Measurements from ENCODE around the gene ZNF850.
A peak's percentile ranks its signal among the peaks of the same experiment; 100 is the strongest.

The ZNF850 gene

GRCh38 chr19:36687214-36688056 lies 85.2 kb downstream of the ZNF850 start, which contains the start of gene ZNF567:
TSS of gene ZNF567 (plus strand) at chr19:36687612. CDS start at chr19:36694868, 7,256 bp downstream.
- DNase-seq: peak; percentile 93 to 96

- DNase-seq: peak; percentile 33 to 40
These were observed 86.0 kb downstream of the ZNF850 start for GRCh38 chr19:36686365-36687213.

- DNase-seq: peak; percentile 10 to 14
These were observed 86.8 kb downstream of the ZNF850 start for GRCh38 chr19:36685835-36686234.

- no peak for DNase-seq
These were observed 93.2 kb downstream of the ZNF850 start for GRCh38 chr19:36679455-36679854.

- no peak for DNase-seq
These were observed 98.4 kb downstream of the ZNF850 start for GRCh38 chr19:36674201-36674600.

- no peak for DNase-seq
These were observed 100.2 kb downstream of the ZNF850 start for GRCh38 chr19:36672368-36672767.

- DNase-seq: no peak
These were observed 104.0 kb downstream of the ZNF850 start for GRCh38 chr19:36668646-36669045.

- DNase-seq: no peak
These were observed 106.8 kb downstream of the ZNF850 start for GRCh38 chr19:36665832-36666231.
